HTR-8/SVneo (cell line): Measurements from ENCODE around the gene MSTO1.
"Not testable (repeated sequence)": the region's sequence is repeated elsewhere in the genome, so short reads cannot be mapped to it uniquely, and the experiment has no call there.

Experiments used
- DNase-seq: peaks from one replicate; pipeline ENCODE4 v3.0.0; 2011; ENCODE audit warnings: low spot score, mixed read lengths; ENCODE audit not compliant: insufficient read length
- FAIRE-seq: peaks from 2 replicates; lab custom pipeline; 2011; peaks lifted over from hg19 to GRCh38; lab: Jason Lieb, UNC

The MSTO1 gene

GRCh38 chr1:155609515-155610256, at the start of gene MSTO1:
Gene MSTO1 (plus strand): TSS chr1:155610218. CDS start chr1:155610249, 31 bp downstream.
- DNase-seq (peak; percentile 82), FAIRE-seq (peak; percentile 69)

- not testable (repeated sequence) for FAIRE-seq
- peak; percentile 14 for DNase-seq
These were observed 48.0 kb upstream of the MSTO1 start for GRCh38 chr1:155561779-155562580.

GRCh38 chr1:155562581-155563376, 47.2 kb upstream of the MSTO1 start, which contains the start of gene ASH1L:
Gene ASH1L (minus strand): TSS chr1:155562803. CDS start chr1:155521519, 41,284 bp downstream.
- peak; percentile 79 for DNase-seq
- FAIRE-seq: no peak

- not testable (repeated sequence) for DNase-seq, FAIRE-seq
These were observed 46.5 kb upstream of the MSTO1 start for GRCh38 chr1:155563377-155564022.

GRCh38 chr1:155569988-155570592, 39.9 kb upstream of the MSTO1 start:
- FAIRE-seq (no peak), DNase-seq (no peak)

- DNase-seq (no peak), FAIRE-seq (no peak)
These were observed 39.4 kb upstream of the MSTO1 start for GRCh38 chr1:155570593-155570990.

- DNase-seq (no peak), FAIRE-seq (no peak)
These were observed 35.9 kb upstream of the MSTO1 start for GRCh38 chr1:155574077-155574476.

GRCh38 chr1:155575608-155576007, 34.4 kb upstream of the MSTO1 start:
- not testable (repeated sequence) for DNase-seq, FAIRE-seq

- not testable (repeated sequence) for DNase-seq, FAIRE-seq
These were observed 26.2 kb upstream of the MSTO1 start for GRCh38 chr1:155583846-155584245.

- not testable (repeated sequence) for FAIRE-seq, DNase-seq
These were observed 20.7 kb upstream of the MSTO1 start for GRCh38 chr1:155589282-155589681.

GRCh38 chr1:155590516-155591247, 19.3 kb upstream of the MSTO1 start:
- DNase-seq, FAIRE-seq: not testable (repeated sequence)

- peak; percentile 22 for DNase-seq
- no peak for FAIRE-seq
These were observed 18.2 kb upstream of the MSTO1 start for GRCh38 chr1:155591770-155592169.

GRCh38 chr1:155595877-155596474, 14.0 kb upstream of the MSTO1 start:
- DNase-seq, FAIRE-seq: not testable (repeated sequence)

GRCh38 chr1:155596864-155597263, 13.2 kb upstream of the MSTO1 start:
- FAIRE-seq (no peak), DNase-seq (no peak)

- no peak for FAIRE-seq
- DNase-seq: no peak
These were observed 11.1 kb upstream of the MSTO1 start for GRCh38 chr1:155598842-155599331.

- FAIRE-seq: not testable (repeated sequence)
These were observed 10.0 kb upstream of the MSTO1 start for GRCh38 chr1:155599828-155600572.

GRCh38 chr1:155607708-155608107, 2.3 kb upstream of the MSTO1 start:
- DNase-seq: no peak
- no peak for FAIRE-seq

More at GRCh38 chr1:155599828-155600572, 10.0 kb upstream of the MSTO1 start:
- not testable (repeated sequence) for DNase-seq
